HG03045 (cell line): ENCODE data around the gene MALAT1.
A peak's percentile ranks its signal among the peaks of the same experiment; 100 is the strongest.
"Not testable (repeated sequence)": the region's sequence is repeated elsewhere in the genome, so short reads cannot be mapped to it uniquely, and the experiment has no call there.

Source experiments
- ATAC-seq: cut with Tn5 transposase; IDR thresholded peaks from one replicate; pipeline ENCODE4 v1.9.1; 2021; ENCODE audit warnings: mild to moderate bottlenecking, moderate library complexity; ENCODE audit not compliant: unreplicated experiment

The MALAT1 gene

DNA sequence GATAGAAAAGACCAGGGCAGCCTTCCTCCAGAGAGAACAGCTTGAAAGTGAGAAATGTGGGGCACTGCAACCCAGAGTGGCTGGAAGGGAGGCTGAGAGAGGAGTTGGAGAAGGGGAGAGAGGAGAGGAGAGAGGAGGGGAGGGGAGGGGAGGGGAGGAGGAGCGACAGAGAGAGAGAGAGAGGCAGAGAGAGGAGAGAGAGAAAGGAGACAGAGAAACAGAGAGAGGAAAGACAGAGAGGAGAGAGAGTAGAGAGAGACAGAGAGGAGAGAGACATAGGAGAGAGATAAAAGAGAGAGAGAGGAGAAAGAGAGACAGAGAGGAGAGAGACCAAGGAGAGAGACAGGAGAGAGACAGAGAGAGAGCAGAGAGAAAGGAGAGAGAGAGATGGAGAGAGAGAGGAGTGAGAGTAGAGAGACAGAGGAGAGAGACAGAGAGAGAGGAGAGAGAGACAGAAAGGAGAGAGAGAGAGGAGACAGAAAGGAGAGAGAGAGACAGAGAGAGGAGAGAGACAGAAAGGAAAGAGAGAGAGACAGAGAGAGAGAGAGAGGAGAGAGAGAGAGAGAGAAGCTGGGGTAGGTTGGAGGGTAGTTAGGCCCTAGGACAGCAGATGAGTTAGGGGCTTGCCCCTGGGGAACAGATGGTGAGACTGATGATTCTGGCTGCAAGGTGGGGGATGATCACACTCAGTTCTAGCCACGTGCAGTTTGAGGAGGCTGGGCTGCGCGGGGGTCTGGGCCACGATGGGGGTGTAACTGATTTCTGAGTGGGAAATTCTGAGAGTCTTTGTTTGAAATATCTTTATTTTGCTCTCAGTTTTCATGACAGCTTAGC is 17.5 kb downstream of the MALAT1 start:
- ATAC-seq, result no peak

DNA sequence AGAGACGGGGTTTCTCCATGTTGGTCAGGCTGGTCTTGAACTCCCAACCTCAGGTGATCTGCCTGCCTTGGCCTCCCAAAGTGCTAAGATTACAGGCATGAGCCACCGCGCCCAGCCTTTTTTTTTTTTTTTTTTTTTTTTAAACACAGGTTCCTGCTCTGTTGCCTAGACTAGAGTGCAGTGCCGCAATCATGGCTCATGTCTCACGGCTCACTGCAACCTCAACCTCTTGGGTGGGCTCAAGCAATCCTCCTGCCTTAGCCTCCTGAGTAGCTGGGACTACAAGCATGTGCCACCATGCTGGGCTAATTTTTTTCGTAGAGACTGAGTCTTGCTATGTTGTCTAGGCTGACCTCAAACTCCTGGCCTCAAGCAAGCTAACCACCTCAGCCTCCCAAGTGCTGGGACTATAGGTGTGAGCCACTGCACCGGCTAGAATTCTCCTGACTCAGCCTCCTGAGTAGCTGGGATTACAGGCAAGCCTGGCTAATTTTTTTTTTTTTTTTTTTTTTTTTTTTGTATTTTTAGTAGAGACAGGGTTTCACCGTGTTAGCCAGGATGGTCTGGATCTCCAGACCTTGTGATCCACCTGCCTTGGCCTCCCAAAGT is 20.2 kb downstream of the MALAT1 start:
- not testable (repeated sequence) for ATAC-seq

DNA sequence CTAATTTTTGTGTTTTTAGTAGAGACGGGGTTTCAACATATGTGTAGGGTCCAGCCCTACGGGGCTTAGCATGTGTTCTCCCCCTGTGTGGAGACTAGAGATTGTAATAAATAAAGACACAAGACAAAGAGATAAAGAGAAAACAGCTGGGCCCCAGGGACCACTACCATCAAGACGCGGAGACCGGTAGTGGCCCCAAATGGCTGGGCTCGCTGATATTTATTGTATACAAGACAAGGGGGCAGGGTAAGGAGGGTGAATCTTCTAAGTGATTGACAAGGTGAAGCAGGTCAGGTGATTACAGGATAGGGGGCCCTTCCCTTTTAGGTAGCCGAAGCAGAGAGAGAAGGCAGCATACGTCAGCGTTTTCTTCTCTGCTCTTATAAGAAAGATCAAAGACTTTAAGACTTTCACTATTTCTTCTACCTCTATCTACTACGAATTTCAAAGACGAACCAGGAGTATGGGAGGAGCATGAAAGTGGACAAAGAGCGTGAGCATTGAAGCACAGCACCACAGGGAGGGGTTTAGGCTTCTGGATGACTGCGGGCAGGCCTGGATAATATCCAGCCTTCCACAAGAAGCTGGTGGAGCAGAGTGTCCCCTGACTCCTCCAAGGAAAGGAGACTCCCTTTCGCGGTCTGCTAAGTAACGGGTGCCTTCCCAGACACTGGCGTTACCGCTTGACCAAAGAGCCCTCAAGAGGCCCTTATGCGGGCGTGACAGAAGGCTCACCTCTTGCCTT is 23.1 kb downstream of the MALAT1 start:
- ATAC-seq, result not testable (repeated sequence)

DNA sequence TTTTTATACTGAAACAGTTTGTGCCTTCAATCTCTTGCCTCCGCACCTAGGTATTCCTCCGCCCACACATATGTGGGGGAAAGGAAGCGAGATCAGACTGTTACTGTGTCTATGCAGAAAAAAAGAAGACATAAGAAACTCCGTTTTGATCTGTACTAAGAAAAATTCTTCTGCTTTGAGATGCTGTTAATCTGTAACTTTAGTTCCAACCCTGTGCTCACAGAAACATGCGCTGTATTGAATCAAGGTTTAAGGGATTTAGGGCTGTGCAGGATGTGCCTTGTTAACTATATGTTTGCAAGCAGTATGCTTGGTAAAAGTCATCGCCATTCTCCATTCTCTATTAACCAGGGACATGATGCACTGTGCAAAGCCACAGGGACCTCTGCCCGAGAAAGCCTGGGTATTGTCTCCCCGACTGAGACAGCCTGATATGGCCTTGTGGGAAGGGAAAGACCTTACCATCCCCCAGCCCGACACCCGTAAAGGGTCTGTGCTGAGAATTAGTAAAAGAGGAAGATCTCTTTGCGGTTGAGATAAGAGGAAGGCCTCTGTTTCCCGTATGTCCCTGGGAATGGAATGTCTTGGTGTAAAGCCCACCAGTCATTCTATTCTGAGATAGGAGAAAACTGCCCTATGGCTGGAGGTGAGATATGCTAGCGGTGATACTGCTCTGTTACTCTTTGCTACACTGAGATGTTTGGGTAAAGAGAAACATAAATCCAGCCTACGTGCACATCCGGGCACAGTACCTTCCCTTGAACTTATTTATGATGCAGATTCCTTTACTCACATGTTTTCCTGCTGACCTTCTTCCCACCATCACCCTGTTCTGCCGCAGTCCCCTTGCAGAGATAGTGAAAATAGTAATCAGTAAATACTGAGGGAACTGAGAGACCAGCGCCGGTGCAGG is 24.1 kb downstream of the MALAT1 start:
- not testable (repeated sequence) for ATAC-seq

DNA sequence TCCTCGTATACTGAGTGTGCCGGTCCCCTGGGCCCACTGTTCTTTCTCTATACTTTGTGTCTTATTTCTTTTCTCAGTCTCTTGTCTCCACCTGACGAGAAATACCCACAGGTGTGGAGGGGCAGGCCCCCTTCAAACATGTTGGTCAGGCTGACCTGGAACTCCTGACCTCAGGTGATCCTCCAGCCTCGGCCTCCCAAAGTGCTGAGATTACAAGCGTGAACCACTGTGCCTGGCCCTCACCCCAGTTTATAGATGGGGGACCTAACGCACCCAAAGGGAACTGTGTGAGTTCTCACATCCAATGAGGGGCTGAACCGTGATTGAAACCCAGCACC is 24.8 kb downstream of the MALAT1 start:
- not testable (repeated sequence) for ATAC-seq

DNA sequence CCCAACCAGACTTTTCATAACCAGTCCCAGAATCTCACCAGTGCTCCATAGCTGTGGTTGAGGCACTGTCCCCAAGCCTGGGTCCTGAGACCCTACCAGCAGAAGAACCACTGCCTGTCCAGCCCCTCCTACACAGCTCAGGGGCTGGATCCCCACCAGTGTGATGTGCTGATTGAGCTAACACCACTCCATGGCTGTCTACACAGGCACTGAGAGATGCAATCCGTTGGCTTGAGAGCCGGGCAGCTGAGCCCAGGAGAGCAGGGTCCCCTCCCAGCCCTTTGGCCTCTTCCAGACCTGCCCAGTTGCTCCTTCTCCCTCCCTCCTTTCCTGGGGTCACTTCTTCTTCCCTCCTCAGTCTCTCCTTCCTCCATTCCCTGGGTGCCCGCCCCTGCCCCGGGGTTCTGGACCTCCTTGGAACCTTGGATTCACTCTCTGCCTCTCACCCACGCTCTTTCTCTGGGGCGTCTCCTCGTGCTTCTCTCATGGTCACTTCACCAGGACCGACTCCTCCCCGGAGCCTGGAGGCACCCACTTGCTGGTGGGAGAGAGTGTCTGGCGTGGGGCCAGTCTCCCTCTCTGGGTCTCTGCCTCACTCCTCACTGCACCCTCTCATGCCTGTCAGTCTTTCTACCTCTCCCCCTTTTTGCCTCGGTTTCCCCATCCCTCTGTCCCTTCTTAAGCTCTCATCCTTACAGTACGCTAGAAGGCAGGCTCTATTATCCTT is 25.3 kb downstream of the MALAT1 start:
- ATAC-seq, result no peak

DNA sequence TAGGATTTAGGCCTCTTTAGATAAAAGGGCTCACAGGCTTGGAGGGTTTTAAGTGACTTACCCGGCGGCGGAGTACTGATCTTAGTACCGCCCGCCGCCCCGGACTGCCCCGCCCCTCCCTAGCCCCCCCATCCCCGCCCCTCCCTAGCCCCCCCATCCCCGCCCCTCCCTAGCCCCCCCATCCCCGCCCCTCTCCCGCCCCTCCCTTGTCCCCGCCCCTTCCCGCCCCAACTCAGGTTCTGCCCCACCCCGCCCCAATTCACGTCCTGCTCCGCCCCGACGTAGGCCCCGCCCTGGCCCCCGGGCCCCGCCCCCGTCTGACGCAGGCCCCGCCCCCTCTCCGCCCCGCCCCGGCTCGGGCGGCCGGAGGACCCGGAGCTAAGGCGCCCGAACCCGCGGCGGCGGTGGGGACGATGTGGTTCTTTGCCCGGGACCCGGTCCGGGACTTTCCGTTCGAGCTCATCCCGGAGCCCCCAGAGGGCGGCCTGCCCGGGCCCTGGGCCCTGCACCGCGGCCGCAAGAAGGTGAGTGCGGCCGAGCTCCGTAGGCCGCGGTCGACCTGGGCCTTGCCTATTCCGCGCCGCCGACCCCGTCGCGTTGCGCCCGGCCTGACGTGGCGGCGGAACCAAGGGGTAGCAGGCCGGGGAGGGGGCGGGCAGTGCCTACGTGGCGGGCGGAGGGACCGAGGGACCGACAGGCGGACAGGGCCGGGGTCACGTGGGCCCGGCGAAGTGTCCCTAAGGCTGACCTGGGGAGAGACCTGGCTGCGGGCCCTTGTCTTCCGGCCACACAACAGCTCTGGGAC is 26.1 kb downstream of the MALAT1 start, which contains the start of gene SCYL1:
SCYL1 (plus strand) TSS at position 343 of the 805 bp plus-strand sequence; CDS start at position 414, 71 bp downstream.
- peak; percentile 62 for ATAC-seq

DNA sequence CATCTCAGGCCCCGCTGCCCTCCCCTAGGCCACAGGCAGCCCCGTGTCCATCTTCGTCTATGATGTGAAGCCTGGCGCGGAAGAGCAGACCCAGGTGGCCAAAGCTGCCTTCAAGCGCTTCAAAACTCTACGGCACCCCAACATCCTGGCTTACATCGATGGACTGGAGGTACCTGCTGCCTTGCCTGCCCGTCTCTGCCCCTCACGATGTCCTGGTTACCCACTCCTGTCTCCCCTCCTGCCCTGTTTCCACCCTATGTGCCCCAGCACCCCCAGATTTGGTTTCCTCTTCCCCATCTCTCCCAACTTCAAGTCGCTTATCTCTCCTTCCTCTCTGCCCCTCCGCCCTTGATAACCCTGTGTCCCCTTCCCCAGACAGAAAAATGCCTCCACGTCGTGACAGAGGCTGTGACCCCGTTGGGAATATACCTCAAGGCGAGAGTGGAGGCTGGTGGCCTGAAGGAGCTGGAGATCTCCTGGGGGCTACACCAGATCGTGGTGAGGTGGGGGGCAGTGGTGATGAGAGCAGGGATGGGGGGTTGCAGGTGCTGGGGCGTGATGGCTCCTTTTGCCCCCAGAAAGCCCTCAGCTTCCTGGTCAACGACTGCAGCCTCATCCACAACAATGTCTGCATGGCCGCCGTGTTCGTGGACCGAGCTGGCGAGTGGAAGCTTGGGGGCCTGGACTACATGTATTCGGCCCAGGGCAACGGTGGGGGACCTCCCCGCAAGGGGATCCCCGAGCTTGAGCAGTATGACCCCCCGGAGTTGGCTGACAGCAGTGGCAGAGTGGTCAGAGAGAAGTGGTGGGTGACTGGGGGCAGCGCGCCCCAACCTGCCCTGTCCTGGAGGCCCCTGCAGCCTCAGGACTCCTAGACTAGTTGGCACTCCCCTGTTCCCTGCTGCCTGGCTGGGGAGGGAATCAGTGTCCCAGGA is 27.0 kb downstream of the MALAT1 start:
- no peak for ATAC-seq

DNA sequence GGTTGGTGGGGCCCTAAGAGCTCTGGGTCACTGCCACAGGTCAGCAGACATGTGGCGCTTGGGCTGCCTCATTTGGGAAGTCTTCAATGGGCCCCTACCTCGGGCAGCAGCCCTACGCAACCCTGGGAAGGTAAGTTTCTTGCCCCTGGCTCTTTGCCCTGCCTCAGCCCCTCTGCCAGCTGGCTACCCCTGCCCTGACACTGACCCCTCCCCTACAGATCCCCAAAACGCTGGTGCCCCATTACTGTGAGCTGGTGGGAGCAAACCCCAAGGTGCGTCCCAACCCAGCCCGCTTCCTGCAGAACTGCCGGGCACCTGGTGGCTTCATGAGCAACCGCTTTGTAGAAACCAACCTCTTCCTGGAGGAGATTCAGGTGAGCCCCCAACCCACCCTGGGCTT is 27.9 kb downstream of the MALAT1 start:
- ATAC-seq, result no peak

DNA sequence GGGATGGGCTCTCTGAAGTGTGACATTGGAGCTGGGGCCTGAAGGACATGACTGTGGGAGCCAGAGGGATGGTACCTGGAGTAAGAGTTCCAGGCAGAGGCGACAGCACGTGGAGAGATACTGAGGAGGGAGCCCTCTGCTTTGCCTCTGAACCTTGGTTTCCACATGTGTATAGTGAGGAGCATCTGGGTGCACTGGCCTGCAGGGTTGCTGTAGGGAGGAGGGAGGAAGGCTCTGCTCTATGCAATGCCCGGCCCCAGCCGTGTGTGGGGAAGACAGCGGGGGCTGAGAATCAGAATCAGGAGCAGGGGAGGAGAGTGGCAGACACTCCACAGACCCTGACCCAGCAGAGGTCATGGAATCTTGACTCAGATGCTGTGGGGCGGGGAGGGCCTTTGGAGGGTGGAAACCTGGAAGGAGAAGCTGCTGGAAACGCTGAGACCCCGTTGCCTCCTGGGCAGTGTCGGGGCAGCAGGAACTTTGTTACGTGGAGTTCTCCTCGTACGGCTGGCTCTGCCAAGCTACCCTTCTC is 30.0 kb downstream of the MALAT1 start:
- ATAC-seq, result no peak

DNA sequence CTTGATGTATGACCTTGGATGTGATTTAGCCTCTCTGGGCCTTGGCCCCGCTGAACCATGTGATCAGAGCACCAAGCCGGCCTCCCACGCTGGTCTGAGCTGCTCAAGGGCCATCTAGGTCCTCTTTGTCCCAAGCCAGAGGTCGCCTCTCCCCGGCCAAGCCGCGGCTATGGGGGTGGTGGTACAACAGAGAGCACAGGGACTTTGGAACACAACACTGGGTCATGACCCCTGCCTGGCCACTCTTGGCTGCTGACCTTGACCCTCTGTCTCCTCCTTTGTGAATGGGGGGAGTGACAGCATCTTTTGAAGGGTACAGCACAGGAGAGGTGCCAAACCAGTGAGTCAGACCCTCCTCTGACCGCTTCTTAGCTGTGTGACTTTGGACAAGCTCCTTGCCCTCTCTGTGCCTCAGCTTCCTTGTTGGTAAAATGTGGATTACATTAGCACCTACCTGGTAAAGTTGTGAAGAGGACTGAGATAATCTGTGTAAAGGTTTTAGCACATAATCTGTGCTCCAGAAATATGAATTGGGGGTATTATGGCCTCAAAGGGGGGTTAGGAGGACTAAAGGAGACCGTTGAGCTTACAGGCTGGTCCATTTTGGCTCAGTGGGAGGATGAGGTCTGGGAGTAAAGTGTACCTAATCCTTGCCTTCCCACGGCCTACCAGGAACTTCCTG is 30.8 kb downstream of the MALAT1 start:
- no peak for ATAC-seq

DNA sequence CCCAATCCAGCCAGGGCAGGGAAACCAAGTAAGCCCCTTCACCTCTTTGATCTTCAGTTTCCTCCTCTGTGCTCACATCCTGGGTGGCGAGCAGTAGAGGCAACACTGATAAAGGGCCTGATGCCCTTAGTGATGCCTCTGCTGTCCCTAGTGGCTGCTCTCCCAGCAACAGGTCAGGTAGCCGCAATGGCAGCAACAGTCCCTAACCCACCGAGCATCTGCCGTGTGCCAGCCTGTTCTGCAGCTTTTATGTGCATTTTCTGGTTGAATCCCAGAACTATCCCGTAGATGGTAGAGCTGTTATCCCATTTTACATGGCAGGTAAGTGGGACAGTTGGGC is 31.3 kb downstream of the MALAT1 start:
- no peak for ATAC-seq

DNA sequence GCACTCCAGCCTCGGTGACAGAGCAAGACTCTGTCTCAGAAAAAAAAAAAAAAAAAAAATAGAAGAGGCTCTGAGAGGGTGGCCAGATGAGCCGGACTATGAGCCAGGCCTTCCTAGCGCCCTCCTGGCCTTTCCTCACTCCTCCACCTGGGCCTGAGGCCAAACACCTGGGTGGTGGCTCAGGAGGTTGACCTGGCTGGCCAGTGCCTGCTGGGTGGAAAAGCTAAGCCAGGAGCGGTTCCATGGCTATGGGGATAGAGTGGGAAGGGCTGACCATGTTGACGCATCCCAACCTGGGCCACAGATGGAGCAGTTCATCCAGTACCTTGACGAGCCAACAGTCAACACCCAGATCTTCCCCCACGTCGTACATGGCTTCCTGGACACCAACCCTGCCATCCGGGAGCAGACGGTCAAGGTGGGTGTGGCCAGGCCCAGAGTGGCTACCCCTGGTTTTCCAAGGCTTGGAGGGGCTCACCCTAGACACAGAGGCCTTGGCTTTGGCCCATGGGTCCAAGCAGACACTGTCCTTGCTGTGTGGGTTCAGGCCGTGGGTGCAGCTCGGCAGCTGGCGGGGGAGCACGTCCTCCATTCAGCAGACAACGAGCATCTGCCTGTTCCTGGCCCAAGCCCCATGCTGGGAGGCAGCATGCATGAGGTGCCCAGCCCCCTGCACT is 33.7 kb downstream of the MALAT1 start:
- ATAC-seq, result no peak

DNA sequence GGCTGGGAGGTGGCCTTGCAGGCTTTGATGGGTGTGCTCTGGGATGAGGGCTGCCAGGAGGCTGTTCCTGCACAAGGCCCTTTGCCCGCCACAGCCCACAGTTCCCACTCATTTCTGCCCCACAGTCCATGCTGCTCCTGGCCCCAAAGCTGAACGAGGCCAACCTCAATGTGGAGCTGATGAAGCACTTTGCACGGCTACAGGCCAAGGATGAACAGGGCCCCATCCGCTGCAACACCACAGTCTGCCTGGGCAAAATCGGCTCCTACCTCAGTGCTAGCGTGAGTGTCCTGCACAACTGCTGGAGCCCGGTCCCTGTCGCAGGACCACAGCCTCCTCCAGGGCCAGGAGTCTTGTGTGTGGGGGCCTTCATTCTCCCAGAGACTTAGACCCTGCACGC is 36.3 kb downstream of the MALAT1 start:
- no peak for ATAC-seq

DNA sequence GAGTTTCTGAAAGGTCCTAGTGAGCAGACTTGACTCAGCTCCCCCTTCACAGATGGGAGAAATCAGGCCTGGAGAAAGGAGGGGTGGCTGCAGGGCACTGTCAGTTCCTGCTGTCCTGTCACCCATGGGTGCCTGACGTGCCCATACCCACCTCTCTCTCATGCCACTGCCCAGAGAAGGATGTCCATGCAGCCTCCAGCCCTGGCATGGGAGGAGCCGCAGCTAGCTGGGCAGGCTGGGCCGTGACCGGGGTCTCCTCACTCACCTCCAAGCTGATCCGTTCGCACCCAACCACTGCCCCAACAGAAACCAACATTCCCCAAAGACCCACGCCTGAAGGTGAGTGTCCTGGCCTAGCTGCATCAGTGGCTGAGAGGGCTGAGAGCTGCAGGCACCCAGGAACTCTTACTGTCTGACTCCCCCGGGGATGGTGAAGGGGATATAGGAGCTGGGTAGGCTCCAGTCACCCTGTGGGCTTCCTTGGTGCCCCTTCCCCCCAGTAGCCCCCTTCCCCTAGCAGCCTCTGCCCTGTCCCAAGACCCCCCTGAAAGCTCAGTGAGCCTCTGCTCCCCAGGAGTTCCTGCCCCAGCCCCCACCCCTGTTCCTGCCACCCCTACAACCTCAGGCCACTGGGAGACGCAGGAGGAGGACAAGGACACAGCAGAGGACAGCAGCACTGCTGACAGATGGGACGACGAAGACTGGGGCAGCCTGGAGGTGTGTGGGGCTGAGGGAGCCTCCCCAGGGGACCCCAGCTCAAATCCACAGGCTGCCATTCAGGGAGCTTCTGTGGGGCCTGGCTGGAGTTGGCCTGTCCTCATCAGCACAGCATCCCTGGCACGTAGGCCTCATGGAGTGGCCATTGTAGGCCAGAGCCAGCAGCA is 37.8 kb downstream of the MALAT1 start:
- ATAC-seq, result no peak

DNA sequence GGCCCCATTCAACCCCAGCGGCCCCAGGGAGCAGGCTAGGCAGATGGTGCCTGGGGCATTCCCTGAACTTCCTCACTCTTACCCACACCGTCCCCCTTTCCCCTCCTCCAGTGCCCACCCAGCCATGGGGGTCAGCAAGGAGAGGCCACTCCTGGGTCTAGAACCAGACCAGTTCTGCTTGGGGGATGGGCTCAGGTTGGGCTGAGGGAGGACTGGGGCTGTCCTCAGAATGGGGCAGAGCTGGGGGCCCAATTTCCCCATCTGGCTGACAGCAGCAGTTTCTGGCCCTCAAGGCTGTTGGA is 38.4 kb downstream of the MALAT1 start:
- no peak for ATAC-seq
